BJ (cell line): Measurements from ENCODE around the gene SETD1B. TPM values are rescaled to one million over a fixed set of nuclear protein-coding genes. Genes with fewer than 3 reads are reported as not detected.
"Not testable (repeated sequence)": the region's sequence is repeated elsewhere in the genome, so short reads cannot be mapped to it uniquely, and the experiment has no call there.

Source experiments
- CTCF ChIA-PET: fragments of 350-600 bp; formaldehyde crosslinking; extraction: SDS; loops from one replicate; lab custom pipeline; 2021; ENCODE audit warnings: antibody characterized with exemption, inconsistent platforms; lab: Yijun Ruan, JAX
- POLR2A ChIA-PET: fragments of 300-600 bp; sonication (Branson Sonifier 250); formaldehyde crosslinking; extraction: SDS; loops from one replicate; lab custom pipeline; 2021; ENCODE audit warnings: antibody characterized with exemption; lab: Charles Lee
- DNase-seq: peaks from one replicate; pipeline ENCODE4 v3.0.0-alpha.2; 2011; ENCODE audit warnings: low read depth
- H3K27me3 ChIP-seq: 2 replicates; pipeline ENCODE4 v1.6.0; 2011; ENCODE audit warnings: low read length; ENCODE audit not compliant: control insufficient read depth, insufficient read depth
- H3K36me3 ChIP-seq: 2 replicates; pipeline ENCODE4 v1.5.1; 2011; ENCODE audit warnings: low read length; ENCODE audit not compliant: control insufficient read depth, insufficient read depth
- H3K4me3 ChIP-seq: 2 replicates; pipeline ENCODE4 v1.5.1; 2011; ENCODE audit warnings: low read depth, mild to moderate bottlenecking, control low read depth, low read length
- CTCF ChIP-seq: IDR thresholded peaks from 2 replicates; pipeline ENCODE4 v1.5.1; 2011; ENCODE audit warnings: low read depth, mild to moderate bottlenecking, control low read depth, inconsistent platforms, low read length, moderate library complexity; ENCODE audit not compliant: insufficient read depth
- polyA plus RNA-seq: library from polyadenylated mRNA; depleted of rRNA; stranded (reverse); fragments of >200 nt; gene quantifications from 2 replicates; pipeline ENCODE4 v1.2.3, GENCODE V29; 2011

The SETD1B gene
- polyA plus RNA-seq, 1 experiment, result 0.85 TPM

DNA sequence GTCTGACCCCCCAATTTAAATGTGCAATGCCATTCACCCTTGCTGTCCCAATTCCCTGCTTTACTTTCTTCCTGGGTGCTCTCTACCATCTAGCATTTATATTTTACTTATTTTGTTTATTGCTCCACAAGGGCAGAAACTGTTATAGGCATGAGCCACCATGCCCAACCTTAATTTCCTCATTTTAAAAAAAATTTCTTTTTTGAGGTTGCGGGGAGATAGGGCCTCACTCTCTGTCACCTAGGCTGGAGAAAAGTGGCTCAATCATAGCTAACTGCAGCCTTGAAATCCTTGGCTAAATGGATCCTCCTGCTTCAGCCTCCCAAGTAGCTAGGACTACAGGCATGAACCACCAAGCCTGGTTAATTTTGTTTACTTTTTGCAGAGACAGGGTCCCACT lies 41.9 kb downstream of the SETD1B start:
- no peaks in the 10 kb centered on the region for H3K27me3 ChIP-seq
- no peak for TF ChIP-seq CTCF
- CTCF ChIA-PET, result no interaction called here
- no peaks in the 10 kb centered on the region for H3K36me3 ChIP-seq
- POLR2A ChIA-PET, result no interaction called here
- no peak for DNase-seq
- no peak overlapping the region for H3K4me3 ChIP-seq

DNA sequence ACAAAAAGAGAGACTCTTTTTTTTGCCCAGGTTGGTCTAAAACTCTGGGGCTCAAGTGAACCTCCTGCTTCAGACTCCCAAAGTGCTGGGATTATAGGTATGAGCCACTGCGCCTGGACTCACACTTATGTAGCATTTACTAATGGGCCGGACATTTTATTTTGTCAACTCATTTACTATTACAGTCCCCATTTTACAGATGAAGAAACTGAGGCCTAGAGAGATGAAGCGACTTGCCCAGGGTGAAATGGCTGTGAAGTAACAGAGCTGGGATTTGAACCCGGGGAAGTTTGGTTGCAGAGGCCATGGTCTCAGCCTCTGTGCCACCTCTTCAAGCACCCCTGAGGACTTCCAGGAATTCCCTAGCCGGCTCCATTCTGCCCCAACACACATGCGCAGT lies 45.4 kb downstream of the SETD1B start:
- Histone ChIP-seq H3K36me3 (no peaks in the 10 kb centered on the region), H3K27me3 (no peaks in the 10 kb centered on the region; the same call in 1 of the 2 replicates), H3K4me3 (no peak overlapping the region)
- no peak for DNase-seq
- ChIA-PET CTCF (no interaction called here), POLR2A (no interaction called here)
- TF ChIP-seq CTCF, result no peak

- ChIA-PET CTCF (no interaction called here), POLR2A (no interaction called here)
- DNase-seq, result no peak
- no peaks in the 10 kb centered on the region for H3K36me3 ChIP-seq
- H3K27me3 ChIP-seq, result no peaks in the 10 kb centered on the region; the same call in 1 of the 2 replicates
- no peak overlapping the region for H3K4me3 ChIP-seq
- no peak for TF ChIP-seq CTCF
Measured at GRCh38 chr12:121849665-121850064, 45.9 kb downstream of the SETD1B start.

GRCh38 chr12:121852392-121852791 lies 48.6 kb downstream of the SETD1B start:
- H3K4me3 ChIP-seq, DNase-seq, H3K27me3 ChIP-seq, POLR2A ChIA-PET, H3K36me3 ChIP-seq: not testable (repeated sequence)
- CTCF ChIA-PET, result interaction anchor here (1.3 kb wide), 1 partner anchor 80 kb away, joined by 3 read pairs; no protein-coding TSS in a partner anchor

GRCh38 chr12:121857322-121858246 lies 53.8 kb downstream of the SETD1B start:
- Histone ChIP-seq H3K36me3 (no peaks in the 10 kb centered on the region), H3K4me3 (no peak overlapping the region), H3K27me3 (peaks cover 7% of the 10 kb centered on the region)
- no peak for TF ChIP-seq CTCF
- no peak for DNase-seq
- ChIA-PET CTCF (no interaction called here), POLR2A (no interaction called here)
